Activated effector memory CD4-positive, alpha-beta T cell treated with anti-CD3 and anti-CD28 coated beads, Interleukin-2, amount 50 U/mL, for 16 hours (primary cell): ENCODE data around the gene ZYX.

ENCODE experiments used
- DNase-seq: peaks from one replicate; pipeline ENCODE4 v3.0.0-alpha.2; 2020

The ZYX gene

DNA sequence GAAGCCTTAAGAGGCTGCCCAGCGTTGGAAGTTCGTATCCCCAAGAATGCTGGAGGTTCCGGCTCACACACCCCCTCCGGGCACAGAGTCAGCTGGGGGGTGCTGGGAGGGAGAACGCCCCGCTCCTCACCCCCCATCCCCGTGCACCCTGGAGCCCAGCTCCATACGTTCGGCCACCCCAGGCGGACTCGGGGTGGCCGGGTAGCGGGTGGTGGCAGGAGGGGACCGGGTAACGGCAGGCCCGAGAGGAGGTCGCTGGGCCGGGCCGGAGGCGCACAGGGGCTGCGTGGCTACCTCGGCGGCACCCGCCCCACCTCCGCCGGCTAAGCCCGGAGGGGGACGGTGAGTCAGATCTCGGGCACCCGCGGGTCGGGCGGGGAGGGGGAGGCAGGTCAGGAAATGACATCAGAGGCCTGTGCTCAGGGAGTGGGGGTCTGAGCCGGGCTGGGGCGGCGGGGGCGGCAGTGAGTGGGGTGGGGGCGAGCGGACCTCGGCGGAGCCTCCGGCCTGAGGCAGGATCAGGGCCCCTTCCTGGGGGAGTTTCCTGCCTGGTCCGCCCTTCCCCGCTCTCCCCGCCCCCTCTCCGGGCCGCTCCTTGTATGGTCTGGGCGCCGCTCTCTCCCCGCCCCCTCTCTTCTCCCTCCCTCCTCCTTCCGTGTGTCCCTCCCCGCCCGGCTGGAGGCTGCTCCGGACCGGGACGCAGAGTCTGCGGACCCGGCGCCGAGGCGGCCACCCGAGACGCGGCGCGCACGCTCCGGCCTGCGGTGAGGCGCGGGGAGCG lies at the start of gene ZYX:
ZYX (plus strand) TSS at position 700 of the 781 bp plus-strand sequence. CDS start 227 bp downstream, outside the sequence.
- DNase-seq, result peak; percentile 95

GRCh38 chr7:143334244-143334643 lies 46.9 kb upstream of the ZYX start:
- DNase-seq, result no peak

- DNase-seq, result no peak
Measured at GRCh38 chr7:143337216-143337615, 43.9 kb upstream of the ZYX start.

- DNase-seq, result no peak
Measured at GRCh38 chr7:143341842-143342241, 39.3 kb upstream of the ZYX start.

DNA sequence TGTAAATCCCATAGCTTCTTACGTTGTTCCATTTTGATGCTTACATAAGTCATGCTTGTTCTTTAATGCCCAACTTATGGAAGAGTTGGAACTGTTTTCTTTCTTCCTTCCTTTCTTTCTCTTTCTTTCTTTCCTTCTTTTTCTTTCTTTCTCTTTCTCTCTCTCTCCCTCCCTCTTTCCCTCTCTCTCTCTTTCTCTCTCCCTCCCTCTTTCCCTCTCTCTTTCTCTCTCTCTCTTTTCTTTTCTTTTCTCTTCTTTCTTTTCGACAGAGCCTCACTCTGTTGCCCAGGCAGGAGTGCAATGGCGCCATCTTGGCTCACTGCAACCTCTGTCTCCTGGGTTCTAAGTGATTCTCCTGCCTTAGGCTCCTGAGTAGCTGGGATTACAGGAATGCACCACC lies 37.5 kb upstream of the ZYX start:
- DNase-seq, result no peak

- peak; percentile 88 for DNase-seq
Measured at GRCh38 chr7:143345428-143345900, 35.7 kb upstream of the ZYX start.

- DNase-seq, result no peak
Measured at GRCh38 chr7:143346018-143346417, 35.1 kb upstream of the ZYX start.

DNA sequence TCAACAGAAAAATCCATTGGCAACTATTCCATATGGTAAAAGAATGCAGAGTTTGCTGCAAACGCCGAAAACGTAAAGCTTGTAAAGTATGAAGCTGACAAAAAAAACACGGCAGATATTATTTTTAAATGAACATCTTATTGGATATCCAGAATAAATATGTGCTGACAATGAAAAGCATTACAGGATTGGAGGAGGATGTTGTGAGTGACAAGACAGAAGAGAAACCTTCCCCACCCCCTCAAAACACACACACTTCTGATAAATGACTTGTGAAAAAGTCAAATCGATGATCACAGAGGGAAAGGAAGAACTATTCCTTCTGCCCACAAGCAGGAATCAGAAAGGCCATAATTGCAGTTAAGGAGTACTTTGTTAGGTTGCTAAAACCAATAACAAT lies 33.2 kb upstream of the ZYX start:
- DNase-seq, result no peak

DNA sequence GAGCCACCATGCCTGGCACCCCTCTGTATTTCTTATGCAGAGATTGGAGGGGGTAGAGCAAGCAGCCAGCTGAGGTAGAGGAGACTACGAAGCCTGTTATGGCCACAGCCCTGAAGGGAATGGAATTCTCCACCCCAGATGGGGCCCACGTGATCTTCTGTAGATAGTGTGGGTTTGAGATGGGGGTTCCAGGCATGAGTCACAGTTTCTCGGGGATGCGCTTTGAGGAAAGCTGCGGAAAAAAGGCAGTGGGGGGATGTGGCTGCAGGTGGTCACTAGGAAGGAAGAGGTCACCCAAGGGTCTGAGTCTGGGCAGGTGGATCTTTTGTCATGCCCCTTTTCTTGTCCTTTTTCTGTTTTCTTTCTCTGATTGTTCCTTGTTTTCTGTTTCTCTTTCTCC lies 30.1 kb upstream of the ZYX start:
- DNase-seq, result no peak

DNA sequence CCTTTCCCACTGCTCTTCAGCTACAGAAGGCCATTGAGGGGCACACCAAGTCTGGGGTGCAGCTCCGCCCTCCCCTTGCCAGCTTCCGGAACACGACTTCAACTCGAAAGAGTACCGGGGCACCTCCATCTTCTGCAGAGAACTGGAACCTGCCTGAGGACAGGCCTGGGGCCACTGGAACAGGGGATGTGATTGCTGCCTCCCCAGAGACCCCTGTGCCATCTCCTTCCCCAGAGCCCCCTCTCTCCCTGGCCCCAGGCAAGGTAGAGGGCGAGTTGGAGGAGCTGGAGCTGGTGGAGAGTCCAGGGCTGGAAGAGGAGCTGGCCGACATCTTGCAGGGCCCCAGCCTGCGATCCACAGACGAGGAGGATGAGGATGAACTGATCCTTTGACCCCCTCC lies 29.6 kb upstream of the ZYX start:
- DNase-seq, result no peak

DNA sequence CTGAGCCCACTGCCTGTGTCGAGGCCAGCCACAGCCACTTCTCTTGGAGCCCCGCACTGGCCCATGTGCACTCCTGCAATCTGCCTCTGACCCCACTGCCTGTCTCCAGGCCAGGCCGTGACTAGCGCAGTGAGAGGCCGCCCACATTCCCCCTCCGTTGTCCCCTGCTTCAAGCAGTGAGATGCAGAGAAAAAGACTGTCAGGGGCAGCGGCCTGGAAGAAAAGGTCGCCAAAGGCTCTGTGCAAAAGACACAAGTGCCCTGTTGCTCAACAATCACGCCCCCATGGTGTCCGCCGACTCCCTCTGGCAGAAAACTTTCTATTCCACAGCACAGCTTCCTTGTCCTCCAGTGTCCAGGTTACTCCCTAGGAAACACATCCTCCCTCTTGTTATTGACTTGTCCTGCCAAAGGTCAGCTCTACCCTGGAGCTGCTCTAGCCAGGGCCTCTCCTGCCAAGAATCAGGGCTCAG lies 28.6 kb upstream of the ZYX start:
- DNase-seq, result no peak

GRCh38 chr7:143354376-143354775 lies 26.8 kb upstream of the ZYX start:
- DNase-seq, result no peak

GRCh38 chr7:143354965-143355364 lies 26.2 kb upstream of the ZYX start:
- DNase-seq, result no peak

DNA sequence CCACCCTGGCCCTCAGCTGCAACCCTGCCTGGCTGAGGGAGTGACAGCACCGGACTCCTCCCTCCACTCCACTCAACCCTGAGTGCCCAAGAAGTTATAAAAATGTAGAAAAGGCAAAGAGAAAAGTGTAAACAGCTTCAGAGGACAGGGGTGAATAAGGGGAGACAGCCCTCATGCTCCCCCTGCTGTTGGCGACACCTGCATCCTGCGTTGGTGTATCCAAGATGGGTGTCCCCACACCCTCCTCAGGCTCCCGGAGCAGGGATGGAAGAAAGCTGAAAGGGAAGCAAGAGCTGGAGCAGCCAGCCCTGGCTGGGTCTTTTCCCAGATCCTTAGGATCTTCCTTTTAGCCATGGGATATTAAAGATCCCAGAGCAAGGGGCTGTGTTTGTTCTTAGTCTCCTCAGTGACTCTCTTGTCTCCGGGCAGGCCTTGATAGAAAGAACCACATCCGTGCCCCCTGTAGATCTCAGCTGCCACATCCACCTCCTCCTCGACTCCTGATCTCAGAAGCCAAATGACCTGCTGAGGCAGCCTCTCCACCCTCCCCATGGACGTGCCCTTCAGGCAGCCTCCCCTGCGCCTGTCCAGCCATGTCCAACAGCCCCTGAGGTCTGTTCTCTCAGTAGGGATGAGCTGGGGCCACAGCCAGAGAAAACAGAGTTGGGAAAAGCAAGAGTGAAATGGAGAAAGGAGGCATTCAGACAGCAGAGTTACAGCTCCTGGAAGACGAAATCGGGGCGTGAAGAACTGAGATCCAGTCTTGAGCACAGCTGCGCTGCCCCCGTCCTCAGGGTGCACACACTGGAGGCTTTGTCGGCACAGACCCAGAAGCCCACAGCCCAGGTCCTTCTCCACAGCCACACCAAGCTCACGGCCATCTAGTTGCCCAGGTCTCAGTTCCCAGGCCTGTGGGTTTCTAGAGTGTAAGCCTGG lies 25.4 kb upstream of the ZYX start:
- DNase-seq, result no peak

DNA sequence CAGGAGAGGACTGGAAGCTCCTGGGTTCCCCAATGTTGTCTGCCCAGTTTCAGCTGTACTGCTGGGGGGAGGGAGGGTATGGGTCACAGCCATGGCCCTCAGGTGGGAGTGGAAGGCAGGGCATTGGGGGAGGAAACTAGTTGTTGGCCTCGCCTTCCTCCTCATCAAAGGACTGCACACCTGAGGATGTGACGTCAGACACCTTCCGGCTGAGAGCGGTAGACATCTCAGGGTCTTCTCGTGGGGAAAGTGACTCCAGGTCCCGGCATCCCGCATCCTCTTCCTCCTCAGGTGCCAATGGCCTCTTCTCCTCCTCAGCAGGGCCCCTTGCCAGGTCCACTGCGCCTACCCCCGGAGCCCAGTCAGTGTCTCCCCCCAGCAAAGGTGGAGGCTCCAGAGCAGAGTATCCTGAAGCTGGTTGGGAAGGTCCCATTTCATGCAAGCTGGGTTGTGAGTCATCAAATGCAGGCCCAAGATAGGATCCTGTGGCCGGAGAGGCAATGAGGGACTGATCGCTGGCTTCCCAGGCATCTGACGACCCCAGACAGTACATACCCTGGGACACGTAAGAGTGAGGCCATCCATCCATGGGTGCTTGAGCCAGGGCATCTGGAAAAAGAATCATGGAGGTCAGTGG lies 24.6 kb upstream of the ZYX start:
- DNase-seq, result no peak

GRCh38 chr7:143358626-143359025 lies 22.5 kb upstream of the ZYX start:
- no peak for DNase-seq

DNA sequence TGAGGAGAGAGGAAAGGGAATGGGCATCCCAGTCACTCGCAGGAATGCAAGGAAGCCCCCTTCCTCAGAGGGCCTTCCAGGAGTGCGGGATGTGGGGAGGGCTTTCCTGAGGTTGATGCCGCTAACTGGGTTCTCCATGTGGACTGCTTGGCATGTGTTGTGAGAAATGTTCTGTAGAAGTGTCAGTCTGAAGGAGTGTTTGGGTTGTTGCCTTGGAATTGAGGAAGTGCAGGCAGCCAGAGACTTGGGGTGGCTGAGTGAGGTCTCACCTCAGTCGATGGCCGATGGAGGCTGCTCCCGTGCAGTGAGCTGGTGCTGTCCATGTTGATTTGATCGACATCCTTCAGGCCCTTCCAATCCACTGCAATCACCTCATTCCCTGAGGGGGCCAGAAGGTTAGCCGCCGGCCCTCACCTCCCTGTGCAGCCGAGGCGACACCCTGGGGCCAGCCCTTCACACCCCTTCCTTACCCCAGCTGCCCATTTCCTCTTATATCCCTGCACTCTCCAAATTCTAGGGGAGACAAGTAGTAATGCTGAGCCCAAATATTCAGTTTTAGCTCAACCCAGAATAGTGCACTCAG lies 21.3 kb upstream of the ZYX start:
- DNase-seq, result no peak

- no peak for DNase-seq
Measured at GRCh38 chr7:143360788-143361551, 20.2 kb upstream of the ZYX start.

DNA sequence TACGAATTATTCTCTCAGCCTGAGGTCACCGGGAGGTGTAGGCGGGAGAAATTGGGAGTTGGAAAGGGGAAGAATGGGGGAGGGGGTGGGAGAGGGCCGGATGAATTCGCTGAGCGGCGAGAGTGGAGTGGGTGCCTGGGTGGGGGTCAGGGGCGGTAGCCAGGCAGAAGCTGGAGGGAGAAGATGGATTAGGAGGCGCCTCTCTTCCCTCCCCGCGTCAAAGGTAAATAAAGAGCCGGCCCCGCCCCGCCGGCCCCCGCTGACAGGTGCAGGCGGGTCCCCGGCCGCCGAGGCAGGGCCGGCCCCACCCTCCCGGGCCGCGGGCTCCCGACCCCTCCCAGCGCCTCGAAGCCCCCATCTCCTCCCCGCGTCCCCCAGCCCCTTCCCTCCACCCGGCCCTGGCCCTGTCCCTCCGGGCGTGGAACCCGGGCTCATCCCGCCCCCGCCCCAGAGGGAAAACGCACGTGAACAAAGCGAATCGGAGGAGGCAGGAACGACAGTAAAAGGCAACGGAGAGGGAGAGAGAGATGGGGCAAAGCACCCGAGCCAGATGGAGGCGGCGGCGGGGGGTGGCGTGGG lies 19.5 kb upstream of the ZYX start:
- no peak for DNase-seq

GRCh38 chr7:143362131-143363015 lies 18.8 kb upstream of the ZYX start, which contains the start of gene FAM131B:
FAM131B (minus strand) TSS chr7:143362713; CDS start chr7:143362603, 110 bp downstream.
- DNase-seq, result peak; percentile 74
